HEK293 (cell line): ENCODE measurements around the gene THSD4.
A peak's percentile ranks its signal among the peaks of the same experiment; 100 is the strongest.

Experiments used
- CTCF ChIA-PET: fragments of 350-600 bp; formaldehyde crosslinking; extraction: SDS; loops from one replicate; lab custom pipeline; 2021; ENCODE audit warnings: antibody characterized with exemption; lab: Yijun Ruan, JAX
- POLR2A ChIA-PET: fragments of 300-600 bp; formaldehyde crosslinking; extraction: SDS; loops from one replicate; lab custom pipeline; 2020; ENCODE audit warnings: antibody characterized with exemption, inconsistent platforms; lab: Yijun Ruan, JAX
- H3K27ac ChIP-seq: fragments of 200-500 bp; sonication (Bioruptor generic); 2 replicates; pipeline ENCODE4 v1.5.1; 2014; ENCODE audit warnings: low read depth, low read length, control low read depth, inconsistent platforms; ENCODE audit errors: extremely low read depth
- H3K36me3 ChIP-seq, 2 experiments: fragments of 200-500 bp in 1 of 2; sonication (Bioruptor generic) in 1 of 2; 1 replicate in 1 of 2; 2 replicates in 1 of 2; pipeline ENCODE4 v1.5.1; 2014 to 2017; ENCODE audit warnings: inconsistent platforms in 2 of 2, low read length in 2 of 2; ENCODE audit not compliant: control insufficient read depth in 2 of 2, insufficient read depth in 1 of 2
- H3K4me1 ChIP-seq: fragments of 200-500 bp; sonication (Bioruptor generic); 2 replicates; pipeline ENCODE4 v1.5.1; 2014; ENCODE audit warnings: mild to moderate bottlenecking, low read length, inconsistent platforms; ENCODE audit not compliant: control insufficient read depth, insufficient read depth
- H3K4me3 ChIP-seq: 2 replicates; pipeline ENCODE4 v1.5.1; 2011; ENCODE audit warnings: low read depth, mild to moderate bottlenecking, control low read depth, low read length, moderate library complexity
- H3K9me3 ChIP-seq: fragments of 200-500 bp; sonication (Bioruptor generic); 2 replicates; pipeline ENCODE4 v1.5.1; 2014; ENCODE audit warnings: low read depth, low read length, inconsistent platforms; ENCODE audit not compliant: control insufficient read depth, insufficient read depth
- ATF2 ChIP-seq: fragments of 450-650 bp; formaldehyde crosslinking; IDR thresholded peaks from 2 replicates; pipeline ENCODE4 v1.5.1; 2016; ENCODE audit warnings: missing biosample characterization, missing genetic modification characterization, low read depth
- FEZF1 ChIP-seq: fragments of 450-650 bp; formaldehyde crosslinking; IDR thresholded peaks from 2 replicates; pipeline ENCODE4 v1.5.1; 2016; ENCODE audit warnings: missing biosample characterization, missing genetic modification characterization
- GFI1B ChIP-seq: fragments of 450-650 bp; formaldehyde crosslinking; IDR thresholded peaks from 2 replicates; pipeline ENCODE4 v1.5.1; 2016; ENCODE audit warnings: missing biosample characterization, missing genetic modification characterization
- HOXD13 ChIP-seq: sonication (generic); formaldehyde crosslinking; IDR thresholded peaks from 2 replicates; pipeline ENCODE4 v1.8.0; 2022; ENCODE audit warnings: missing genetic modification reagents, borderline replicate concordance
- IKZF3 ChIP-seq: fragments of 450-650 bp; IDR thresholded peaks from 2 replicates; pipeline ENCODE4 v1.5.0; 2018; ENCODE audit warnings: missing biosample characterization, mild to moderate bottlenecking, missing genetic modification characterization, moderate library complexity
- SALL2 ChIP-seq: fragments of 450-650 bp; formaldehyde crosslinking; IDR thresholded peaks from 2 replicates; pipeline ENCODE4 v1.5.0; 2017; ENCODE audit warnings: missing biosample characterization, mild to moderate bottlenecking, missing genetic modification characterization, borderline replicate concordance
- ZBTB17 ChIP-seq: fragments of 450-650 bp; formaldehyde crosslinking; IDR thresholded peaks from 2 replicates; pipeline ENCODE4 v1.5.1; 2016; ENCODE audit warnings: missing biosample characterization, missing genetic modification characterization
- ZBTB48 ChIP-seq: fragments of 450-650 bp; formaldehyde crosslinking; IDR thresholded peaks from 2 replicates; pipeline ENCODE4 v1.5.1; 2016; ENCODE audit warnings: missing biosample characterization, missing genetic modification characterization
- ZBTB7A ChIP-seq: fragments of 450-650 bp; formaldehyde crosslinking; IDR thresholded peaks from 2 replicates; pipeline ENCODE4 v1.5.1; 2016; ENCODE audit warnings: low read depth, missing biosample characterization, missing genetic modification characterization
- ZFHX2 ChIP-seq: fragments of 450-650 bp; formaldehyde crosslinking; conservative IDR thresholded peaks from 2 replicates; pipeline ENCODE4 v1.5.1; 2016; ENCODE audit warnings: missing biosample characterization, missing genetic modification characterization
- ZNF121 ChIP-seq: fragments of 450-650 bp; formaldehyde crosslinking; IDR thresholded peaks from 2 replicates; pipeline ENCODE4 v1.5.1; 2016; ENCODE audit warnings: missing biosample characterization, missing genetic modification characterization
- ZNF132 ChIP-seq: fragments of 450-650 bp; formaldehyde crosslinking; IDR thresholded peaks from 2 replicates; pipeline ENCODE4 v1.5.1; 2017; ENCODE audit warnings: missing biosample characterization, missing genetic modification characterization, borderline replicate concordance
- ZNF175 ChIP-seq: fragments of 450-650 bp; formaldehyde crosslinking; IDR thresholded peaks from 2 replicates; pipeline ENCODE4 v1.5.1; 2016; ENCODE audit warnings: missing biosample characterization, missing genetic modification characterization
- ZNF280D ChIP-seq: fragments of 450-650 bp; formaldehyde crosslinking; IDR thresholded peaks from 2 replicates; pipeline ENCODE4 v1.5.1; 2016; ENCODE audit warnings: missing biosample characterization, missing genetic modification characterization
- ZNF416 ChIP-seq: fragments of 450-650 bp; formaldehyde crosslinking; IDR thresholded peaks from 2 replicates; pipeline ENCODE4 v1.5.1; 2016; ENCODE audit warnings: missing biosample characterization, missing genetic modification characterization
- ZNF433 ChIP-seq: fragments of 450-650 bp; formaldehyde crosslinking; IDR thresholded peaks from 2 replicates; pipeline ENCODE4 v1.5.1; 2016; ENCODE audit warnings: missing biosample characterization, missing genetic modification characterization, low read depth
- ZNF513 ChIP-seq: fragments of 450-650 bp; IDR thresholded peaks from 2 replicates; pipeline ENCODE4 v1.5.1; 2018; ENCODE audit warnings: missing biosample characterization, missing genetic modification characterization
- ZNF530 ChIP-seq: fragments of 450-650 bp; formaldehyde crosslinking; IDR thresholded peaks from 2 replicates; pipeline ENCODE4 v1.5.1; 2016; ENCODE audit warnings: low read depth, missing biosample characterization, missing genetic modification characterization
- ZNF585B ChIP-seq: fragments of 450-650 bp; formaldehyde crosslinking; IDR thresholded peaks from 2 replicates; pipeline ENCODE4 v1.5.1; 2016; ENCODE audit warnings: missing biosample characterization, missing genetic modification characterization
- ZNF629 ChIP-seq: fragments of 450-650 bp; formaldehyde crosslinking; IDR thresholded peaks from 2 replicates; pipeline ENCODE4 v1.5.1; 2017; ENCODE audit warnings: missing biosample characterization, missing genetic modification characterization
- ZNF792 ChIP-seq: fragments of 450-650 bp; formaldehyde crosslinking; IDR thresholded peaks from 2 replicates; pipeline ENCODE4 v1.5.1; 2016; ENCODE audit warnings: missing biosample characterization, missing genetic modification characterization
- TF ChIP-seq, protein P1 (sequence below): fragments of 450-650 bp; formaldehyde crosslinking; IDR thresholded peaks from 2 replicates; pipeline ENCODE4 v1.5.1; 2016; ENCODE audit warnings: missing biosample characterization, missing genetic modification characterization

The THSD4 gene

DNA sequence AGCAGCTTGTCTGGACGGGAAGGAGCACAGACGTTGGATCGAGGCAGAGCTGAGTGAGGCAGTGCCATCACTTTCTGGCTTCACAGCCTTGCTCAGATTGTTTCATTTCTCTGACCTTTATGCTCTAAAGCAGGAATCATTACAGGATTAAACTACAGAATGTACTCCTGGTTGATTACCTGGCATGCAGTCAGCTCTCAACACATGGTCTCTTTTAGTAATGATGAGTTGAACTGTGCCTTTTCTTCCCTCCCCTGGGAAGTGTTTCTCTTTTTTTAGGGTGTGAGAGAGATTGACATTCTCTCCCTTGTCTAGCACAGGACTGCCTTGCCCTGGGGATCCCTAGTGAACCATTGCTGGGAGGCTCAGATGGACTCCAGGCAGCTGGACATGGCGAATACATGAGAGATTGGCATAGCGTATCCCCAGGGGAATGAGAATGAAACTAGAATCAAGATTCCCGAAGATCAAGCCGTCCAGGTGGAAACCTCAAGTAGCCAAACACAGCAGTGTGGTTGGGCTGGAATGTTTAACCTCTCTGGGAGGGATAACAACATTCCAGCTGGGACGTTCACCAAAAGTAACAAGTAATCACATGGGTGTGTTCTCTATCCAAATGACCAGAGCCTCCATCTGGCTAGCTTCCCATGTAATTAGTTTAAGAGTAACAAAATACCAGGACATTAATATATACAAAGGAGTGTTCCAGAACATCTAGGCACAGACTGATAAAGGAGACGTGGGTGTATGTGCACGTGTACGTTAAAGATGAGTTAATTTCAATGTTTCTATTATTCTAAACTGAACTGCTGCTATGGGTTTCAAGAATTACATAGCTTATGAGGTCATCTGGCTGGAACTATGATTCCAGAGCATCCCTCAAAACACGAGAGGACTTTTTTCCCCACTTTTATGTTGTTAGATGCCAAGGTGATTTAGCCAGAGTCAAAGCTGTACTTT lies 576.5 kb downstream of the THSD4 start (continued):
- TF ChIP-seq FEZF1 (tag by site-specific recombination) (peak; percentile 39; the same call in 1 of the 2 replicates), ZBTB48 (tag by site-specific recombination) (peak; percentile 13; the same call in 1 of the 2 replicates), ZNF175 (tag by site-specific recombination) (no peak), GFI1B (no peak), ZNF629 (peak; percentile 83), ZNF416 (tag by site-specific recombination) (no peak), HOXD13 (CRISPR knock-in tag) (peak; percentile 44; the same call in 1 of the 2 replicates), ZNF792 (tag by site-specific recombination) (no peak), SALL2 (tag by site-specific recombination) (no peak), ZNF132 (tag by site-specific recombination) (no peak)

- no peak overlapping the region for H3K27ac ChIP-seq
- CTCF ChIA-PET: interaction anchor here (0.5 kb wide), 1 partner anchor 81 kb away, joined by 3 read pairs; no protein-coding TSS in a partner anchor
- no peak overlapping the region for H3K4me3 ChIP-seq
- H3K9me3 ChIP-seq: no peaks in the 10 kb centered on the region
- POLR2A ChIA-PET: no interaction called here
- TF ChIP-seq ATF2 (tag by site-specific recombination) (0 out of 2 replicates have a peak, but pooled peaks have one; percentile 16), ZFHX2 (tag by site-specific recombination) (no peak)
- peaks cover 3% of the 10 kb centered on the region for H3K4me1 ChIP-seq
- H3K36me3 ChIP-seq: no peaks in the 10 kb centered on the region
Measured at GRCh38 chr15:71697236-71697635, 582.0 kb downstream of the THSD4 start.

DNA sequence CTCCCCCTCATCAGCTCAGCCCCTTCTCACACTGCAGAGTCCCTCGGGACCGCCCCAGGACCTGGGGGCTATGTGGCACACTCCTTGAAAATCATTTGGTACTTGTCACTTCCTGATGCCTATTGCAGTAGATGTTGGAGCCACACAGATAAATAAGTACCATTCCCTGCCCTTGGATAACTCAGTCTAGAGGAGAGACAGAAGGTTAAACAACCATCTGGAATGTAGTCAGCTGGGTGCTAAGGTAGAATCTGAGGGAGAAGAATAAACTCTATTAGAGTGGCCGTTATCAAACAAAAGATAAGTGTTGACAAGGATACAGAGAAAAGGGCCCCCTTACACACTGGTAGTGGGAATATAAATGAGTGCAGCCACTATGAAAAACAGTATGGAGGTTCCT lies 582.8 kb downstream of the THSD4 start:
- no peaks in the 10 kb centered on the region for H3K9me3 ChIP-seq
- peaks cover 3% of the 10 kb centered on the region for H3K4me1 ChIP-seq
- TF ChIP-seq ZNF585B (tag by site-specific recombination): no peak
- no peak for TF ChIP-seq ZNF513
- no peak for TF ChIP-seq ZNF121
- TF ChIP-seq ZBTB17: no peak
- no peak for TF ChIP-seq SALL2 (tag by site-specific recombination)
- TF ChIP-seq, protein P1, sequence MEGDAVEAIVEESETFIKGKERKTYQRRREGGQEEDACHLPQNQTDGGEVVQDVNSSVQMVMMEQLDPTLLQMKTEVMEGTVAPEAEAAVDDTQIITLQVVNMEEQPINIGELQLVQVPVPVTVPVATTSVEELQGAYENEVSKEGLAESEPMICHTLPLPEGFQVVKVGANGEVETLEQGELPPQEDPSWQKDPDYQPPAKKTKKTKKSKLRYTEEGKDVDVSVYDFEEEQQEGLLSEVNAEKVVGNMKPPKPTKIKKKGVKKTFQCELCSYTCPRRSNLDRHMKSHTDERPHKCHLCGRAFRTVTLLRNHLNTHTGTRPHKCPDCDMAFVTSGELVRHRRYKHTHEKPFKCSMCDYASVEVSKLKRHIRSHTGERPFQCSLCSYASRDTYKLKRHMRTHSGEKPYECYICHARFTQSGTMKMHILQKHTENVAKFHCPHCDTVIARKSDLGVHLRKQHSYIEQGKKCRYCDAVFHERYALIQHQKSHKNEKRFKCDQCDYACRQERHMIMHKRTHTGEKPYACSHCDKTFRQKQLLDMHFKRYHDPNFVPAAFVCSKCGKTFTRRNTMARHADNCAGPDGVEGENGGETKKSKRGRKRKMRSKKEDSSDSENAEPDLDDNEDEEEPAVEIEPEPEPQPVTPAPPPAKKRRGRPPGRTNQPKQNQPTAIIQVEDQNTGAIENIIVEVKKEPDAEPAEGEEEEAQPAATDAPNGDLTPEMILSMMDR (tag by site-specific recombination): no peak
- TF ChIP-seq ZNF280D (tag by site-specific recombination): no peak
- TF ChIP-seq IKZF3 (tag by site-specific recombination): no peak
- no peak for TF ChIP-seq ZNF530 (tag by site-specific recombination)
- TF ChIP-seq ZNF433 (tag by site-specific recombination): no peak
- TF ChIP-seq ZBTB7A: no peak
- no peaks in the 10 kb centered on the region for H3K36me3 ChIP-seq
- POLR2A ChIA-PET: no interaction called here
- no peak overlapping the region for H3K4me3 ChIP-seq
- CTCF ChIA-PET: interaction anchor here (0.8 kb wide), 1 partner anchor 258 kb away, joined by 3 read pairs; no protein-coding TSS in a partner anchor
- H3K27ac ChIP-seq: no peak overlapping the region
